BLaER1 treated with 17β-estradiol and CSF1 and Interleukin-3, amounts not matched to agents 10 nM and 100 nM (cell line): ENCODE measurements around the gene DEPDC1B.
"Not testable (repeated sequence)": the region's sequence is repeated elsewhere in the genome, so short reads cannot be mapped to it uniquely, and the experiment has no call there.

ENCODE experiments used
- H3K27ac ChIP-seq, 11 experiments: shearing (Covaris generic); formaldehyde crosslinking; 2 replicates each; pipeline ENCODE4 v1.8.1; 2022
- H3K27me3 ChIP-seq, 11 experiments: shearing (Covaris generic); formaldehyde crosslinking; 2 replicates each; pipeline ENCODE4 v1.8.1; 2022
- H3K36me3 ChIP-seq, 11 experiments: shearing (Covaris generic); formaldehyde crosslinking; 2 replicates each; pipeline ENCODE4 v1.8.1; 2022
- H3K4me1 ChIP-seq, 10 experiments: shearing (Covaris generic); formaldehyde crosslinking; 2 replicates each; pipeline ENCODE4 v1.8.1; 2022
- H3K4me2 ChIP-seq, 11 experiments: shearing (Covaris generic); formaldehyde crosslinking; 2 replicates each; pipeline ENCODE4 v1.8.1; 2022
- H3K4me3 ChIP-seq, 10 experiments: shearing (Covaris generic); formaldehyde crosslinking; 2 replicates each; pipeline ENCODE4 v1.8.1; 2022
- H3K9ac ChIP-seq, 11 experiments: shearing (Covaris generic); formaldehyde crosslinking; 2 replicates each; pipeline ENCODE4 v1.8.1; 2022
- H3K9me3 ChIP-seq, 11 experiments: shearing (Covaris generic); formaldehyde crosslinking; replicated peaks in 1 of 11; 2 replicates each; pipeline ENCODE4 v1.8.1; 2022
- H4K20me1 ChIP-seq, 11 experiments: shearing (Covaris generic); formaldehyde crosslinking; 2 replicates each; pipeline ENCODE4 v1.8.1; 2022
- Cebpa-rat ChIP-seq, 11 experiments: shearing (Covaris generic); IDR thresholded peaks; 2 replicates each; pipeline ENCODE4 v1.8.1; 2022

The DEPDC1B gene

GRCh38 chr5:60699609-60700415 is at the start of gene DEPDC1B:
Gene DEPDC1B, minus strand, starts transcription at chr5:60700166. Its CDS starts 73 bp downstream, at chr5:60700093.
- Histone ChIP-seq H3K27me3 (no peaks in the 10 kb centered on the region), H3K27ac (peak within 1 kb of the TSS in 10 of 11 experiments; percentile 56 to 94 (median 92); a peak in 21 of 22 replicates), H3K9me3 (peaks cover 0 to 13% (median 7%) of the 10 kb centered on the region in 11 experiments; a peak in 13 of 22 replicates), H3K4me1 (peaks cover 16 to 34% (median 25%) of the 10 kb centered on the region in 10 experiments), H3K9ac (peak within 1 kb of the TSS; percentile 75 to 95 (median 91)), H3K4me3 (peak within 1 kb of the TSS; percentile 66 to 84 (median 77)), H3K36me3 (peaks cover 0 to 11% (median 8%) of the 10 kb centered on the region in 11 experiments; a peak in 10 of 22 replicates), H3K4me2 (peak within 1 kb of the TSS; percentile 75 to 96 (median 86)), H4K20me1 (no peaks in the 10 kb centered on the region)
- no peak for TF ChIP-seq Cebpa-rat (IDR thresholded peaks at IDR 0.05)

GRCh38 chr5:60744682-60745081 is 44.7 kb upstream of the DEPDC1B start:
- Histone ChIP-seq H3K9me3 (peaks cover 12 to 21% (median 13%) of the 10 kb centered on the region in 11 experiments; a peak in 21 of 22 replicates), H3K36me3 (no peaks in the 10 kb centered on the region), H3K4me3 (no peak overlapping the region), H3K4me2 (no peak overlapping the region), H4K20me1 (no peaks in the 10 kb centered on the region), H3K27me3 (no peaks in the 10 kb centered on the region), H3K4me1 (no peaks in the 10 kb centered on the region), H3K9ac (no peak overlapping the region), H3K27ac (no peak overlapping the region)
- no peak for TF ChIP-seq Cebpa-rat (IDR thresholded peaks at IDR 0.05)

- Histone ChIP-seq H3K4me3 (no peak overlapping the region), H3K9me3 (peaks cover 16 to 28% (median 20%) of the 10 kb centered on the region in 11 experiments; a peak in 21 of 22 replicates), H4K20me1 (no peaks in the 10 kb centered on the region), H3K4me2 (no peak overlapping the region), H3K36me3 (no peaks in the 10 kb centered on the region), H3K9ac (no peak overlapping the region), H3K27me3 (no peaks in the 10 kb centered on the region), H3K4me1 (no peaks in the 10 kb centered on the region), H3K27ac (no peak overlapping the region)
- TF ChIP-seq Cebpa-rat (IDR thresholded peaks at IDR 0.05) = no peak
These were observed 43.7 kb upstream of the DEPDC1B start for GRCh38 chr5:60743511-60744314.

GRCh38 chr5:60740322-60740721 is 40.4 kb upstream of the DEPDC1B start:
- no peak overlapping the region for H3K27ac ChIP-seq
- no peak overlapping the region for H3K4me3 ChIP-seq
- no peaks in the 10 kb centered on the region for H4K20me1 ChIP-seq
- no peak overlapping the region for H3K4me2 ChIP-seq
- H3K27me3 ChIP-seq = no peaks in the 10 kb centered on the region
- no peak overlapping the region for H3K9ac ChIP-seq
- no peaks in the 10 kb centered on the region for H3K36me3 ChIP-seq
- peaks cover 16 to 29% (median 20%) of the 10 kb centered on the region in 11 experiments; a peak in 21 of 22 replicates for H3K9me3 ChIP-seq
- H3K4me1 ChIP-seq = no peaks in the 10 kb centered on the region
- TF ChIP-seq Cebpa-rat (IDR thresholded peaks at IDR 0.05) = no peak

- H3K4me2 ChIP-seq = no peak overlapping the region
- H3K9ac ChIP-seq = no peak overlapping the region
- no peaks in the 10 kb centered on the region for H4K20me1 ChIP-seq
- no peak overlapping the region for H3K27ac ChIP-seq
- no peak overlapping the region for H3K4me3 ChIP-seq
- H3K36me3 ChIP-seq = no peaks in the 10 kb centered on the region
- no peak for TF ChIP-seq Cebpa-rat (IDR thresholded peaks at IDR 0.05)
- no peaks in the 10 kb centered on the region for H3K4me1 ChIP-seq
- H3K27me3 ChIP-seq = no peaks in the 10 kb centered on the region
- peaks cover 16 to 29% (median 20%) of the 10 kb centered on the region in 11 experiments; a peak in 21 of 22 replicates for H3K9me3 ChIP-seq
These were observed 39.0 kb upstream of the DEPDC1B start for GRCh38 chr5:60738933-60739332.

GRCh38 chr5:60738461-60738860 is 38.5 kb upstream of the DEPDC1B start:
- Histone ChIP-seq H3K4me1 (no peaks in the 10 kb centered on the region), H3K27ac (no peak overlapping the region), H3K9ac (no peak overlapping the region), H3K36me3 (no peaks in the 10 kb centered on the region), H3K9me3 (peaks cover 16 to 29% (median 20%) of the 10 kb centered on the region in 11 experiments; a peak in 21 of 22 replicates), H3K4me3 (no peak overlapping the region), H3K27me3 (no peaks in the 10 kb centered on the region), H4K20me1 (no peaks in the 10 kb centered on the region), H3K4me2 (no peak overlapping the region)
- TF ChIP-seq Cebpa-rat (IDR thresholded peaks at IDR 0.05) = 0 out of 22 replicates have a peak, but pooled peaks of 1 of the 11 experiments have one; percentile 8

- not testable (repeated sequence) for H4K20me1 ChIP-seq, H3K9ac ChIP-seq, H3K27ac ChIP-seq, H3K4me2 ChIP-seq, H3K27me3 ChIP-seq, H3K4me3 ChIP-seq, H3K9me3 ChIP-seq, H3K36me3 ChIP-seq, H3K4me1 ChIP-seq
These were observed 30.9 kb upstream of the DEPDC1B start for GRCh38 chr5:60730858-60731257.

- H3K4me2 ChIP-seq = no peak overlapping the region
- no peak overlapping the region for H3K4me3 ChIP-seq
- H3K4me1 ChIP-seq = no peaks in the 10 kb centered on the region
- H4K20me1 ChIP-seq = no peaks in the 10 kb centered on the region
- no peaks in the 10 kb centered on the region for H3K36me3 ChIP-seq
- peaks cover 0 to 8% (median 0%) of the 10 kb centered on the region in 11 experiments; a peak in 3 of 22 replicates for H3K9me3 ChIP-seq
- no peak overlapping the region for H3K9ac ChIP-seq
- no peaks in the 10 kb centered on the region for H3K27me3 ChIP-seq
- no peak for TF ChIP-seq Cebpa-rat (IDR thresholded peaks at IDR 0.05)
- no peak overlapping the region for H3K27ac ChIP-seq
These were observed 27.2 kb upstream of the DEPDC1B start for GRCh38 chr5:60727033-60727679.

GRCh38 chr5:60724126-60724525 is 24.2 kb upstream of the DEPDC1B start:
- Histone ChIP-seq H3K4me3 (no peak overlapping the region), H3K9ac (no peak overlapping the region), H3K27ac (no peak overlapping the region), H4K20me1 (no peaks in the 10 kb centered on the region), H3K4me1 (0 out of 20 replicates have a peak, but pooled peaks cover 0 to 4% (median 0%) of the 10 kb centered on the region in 10 experiments), H3K9me3 (peaks cover 0 to 6% (median 0%) of the 10 kb centered on the region in 11 experiments; a peak in 3 of 22 replicates), H3K27me3 (no peaks in the 10 kb centered on the region), H3K4me2 (no peak overlapping the region), H3K36me3 (no peaks in the 10 kb centered on the region)
- no peak for TF ChIP-seq Cebpa-rat (IDR thresholded peaks at IDR 0.05)
